Spinal cord (tissue), 10 donors: ENCODE results near the gene LRRC39. TPM values are rescaled to one million over a fixed set of nuclear protein-coding genes. Genes with fewer than 3 reads are reported as not detected.

Source experiments
- DNase-seq, 6 donors: peaks; one replicate each; pipeline versions ENCODE4 v3.0.0 to v3.0.0-alpha.2; 2013 to 2015; ENCODE audit warnings: low spot score in 6 of 6, low read depth in 4 of 6
- H3K27ac ChIP-seq: one replicate; pipeline ENCODE4 v1.5.1; 2013; ENCODE audit warnings: low read depth, low read length, control low read depth
- H3K27me3 ChIP-seq: one replicate; pipeline ENCODE4 v1.6.1; 2013; ENCODE audit warnings: low read length; ENCODE audit not compliant: control insufficient read depth, insufficient read depth
- H3K36me3 ChIP-seq: one replicate; pipeline ENCODE4 v1.6.1; 2013; ENCODE audit warnings: low read length; ENCODE audit not compliant: control insufficient read depth, insufficient read depth
- H3K4me1 ChIP-seq: one replicate; pipeline ENCODE4 v1.6.1; 2013; ENCODE audit warnings: low read length; ENCODE audit not compliant: control insufficient read depth, insufficient read depth
- H3K4me3 ChIP-seq: one replicate; pipeline ENCODE4 v1.5.1; 2013; ENCODE audit warnings: low read depth, low read length, control low read depth
- H3K9me3 ChIP-seq: one replicate; pipeline ENCODE4 v1.6.1; 2013; ENCODE audit warnings: low read length; ENCODE audit not compliant: control insufficient read depth, insufficient read depth
- WGBS: methylation state at CpG from one replicate; pipeline ENCODE4 v1.1.5; 2013; ENCODE audit warnings: missing lambda C conversion rate; ENCODE audit not compliant: insufficient coverage; 5-methylcytosine and 5-hydroxymethylcytosine counted together
- polyA plus RNA-seq, 2 donors: library from polyadenylated mRNA; unstranded; fragments of 120-200 nt; gene quantifications; one replicate each; pipeline ENCODE4 v1.2.1, GENCODE V29; 2013; ENCODE audit not compliant: insufficient read length in 2 of 2
- small RNA-seq: library from RNA; depleted of rRNA; stranded (forward); fragments of <200 nt; gene quantifications from one replicate; pipeline ENCODE3, GENCODE V24; 2014; ENCODE audit warnings: low replicate concordance
- total RNA-seq, 2 donors: library from RNA; depleted of rRNA in 1 of 2; stranded (reverse); fragments of 120-200 nt in 1 of 2; fragments of >200 nt in 1 of 2; gene quantifications; one replicate each; pipeline versions ENCODE4 v1.2.3 to v1.2.4, GENCODE V29; 2013 to 2014
- donor health status: healthy.

LRRC39 gene
- total and polyA plus RNA-seq, 4 donors = 4.1 to 7.3 (median 5.4) TPM

- H3K4me1 ChIP-seq = no peaks in the 10 kb centered on the region
These were observed 76.5 kb downstream of the LRRC39 start for GRCh38 chr1:100101564-100101963.

GRCh38 chr1:100100202-100100601 lies 77.9 kb downstream of the LRRC39 start:
- Histone ChIP-seq H3K9me3 (no peaks in the 10 kb centered on the region), H3K27ac (no peak overlapping the region), H3K4me1 (no peaks in the 10 kb centered on the region), H3K36me3 (peaks cover 12% of the 10 kb centered on the region), H3K27me3 (no peaks in the 10 kb centered on the region), H3K4me3 (no peak overlapping the region)
- DNase-seq = no peak
- no CpG with 5 or more reads among the region's 1 CpG for WGBS

More at GRCh38 chr1:100101564-100101963, 76.5 kb downstream of the LRRC39 start:
- Histone ChIP-seq H3K36me3 (peaks cover 17% of the 10 kb centered on the region), H3K27me3 (no peaks in the 10 kb centered on the region), H3K9me3 (no peaks in the 10 kb centered on the region), H3K4me3 (no peak overlapping the region), H3K27ac (no peak overlapping the region)
- no peak for DNase-seq
- WGBS = no CpG with 5 or more reads among the region's 2 CpGs

Small RNA genes lying within 50 kb of the gene (small RNA-seq; reads per million reads assigned to genes)
- gene AC093019.1 = 0.10 reads per million
- gene RPL23AP90 = not detected

Other genes starting within 250 kb of the LRRC39 start
- 10 to 100 TPM; 21.5 to 35.2 TPM for gene SLC35A3, start 208.3 kb downstream of the LRRC39 start, total RNA-seq
- gene SLC35A3, start 208.3 kb downstream of the LRRC39 start, polyA plus RNA-seq = 10 to 100 TPM; 21.6 to 22.6 TPM
- gene SASS6, start 45.3 kb downstream of the LRRC39 start, total RNA-seq = 1 to 10 TPM; 3.7 to 5.4 TPM
- gene SASS6, start 45.3 kb downstream of the LRRC39 start, polyA plus RNA-seq = 1 to 10 TPM; 3.9 to 5.3 TPM
- gene TRMT13, start 45.1 kb downstream of the LRRC39 start, total RNA-seq = 10 to 100 TPM; 16.4 to 29.3 TPM
- 10 to 100 TPM; 19.1 to 19.5 TPM for gene TRMT13, start 45.1 kb downstream of the LRRC39 start, polyA plus RNA-seq
- gene DBT, start 71.6 kb upstream of the LRRC39 start, total RNA-seq = 10 to 100 TPM; 12.6 to 14.5 TPM
- gene DBT, start 71.6 kb upstream of the LRRC39 start, polyA plus RNA-seq = 10 to 100 TPM; 12.1 to 12.3 TPM
- 10 to 100 TPM; 28.8 to 44.5 TPM for gene RTCA, start 88.0 kb upstream of the LRRC39 start, total RNA-seq
- gene RTCA, start 88.0 kb upstream of the LRRC39 start, polyA plus RNA-seq = 10 to 100 TPM; 45.5 to 46.4 TPM
- gene CDC14A, start 174.2 kb upstream of the LRRC39 start, total RNA-seq = 10 to 100 TPM; 13.8 to 18.9 TPM
- gene CDC14A, start 174.2 kb upstream of the LRRC39 start, polyA plus RNA-seq = 1 to 10 TPM; 6.1 to 6.4 TPM